GM12892 (cell line): Measurements from ENCODE around the gene C10orf71.

ENCODE experiments used
- POLR2A ChIP-seq: IDR thresholded peaks from 2 replicates; pipeline ENCODE4 v1.6.1; 2011; ENCODE audit warnings: low read depth, low read length, control low read depth
- POLR2AphosphoS5 ChIP-seq: IDR thresholded peaks from 2 replicates; pipeline ENCODE4 v1.6.1; 2011; ENCODE audit warnings: low read depth, low read length, control low read depth
- TAF1 ChIP-seq: IDR thresholded peaks from 2 replicates; pipeline ENCODE4 v1.6.1; 2011; ENCODE audit warnings: low read depth, mild to moderate bottlenecking, control low read depth, low read length, borderline replicate concordance

DNA sequence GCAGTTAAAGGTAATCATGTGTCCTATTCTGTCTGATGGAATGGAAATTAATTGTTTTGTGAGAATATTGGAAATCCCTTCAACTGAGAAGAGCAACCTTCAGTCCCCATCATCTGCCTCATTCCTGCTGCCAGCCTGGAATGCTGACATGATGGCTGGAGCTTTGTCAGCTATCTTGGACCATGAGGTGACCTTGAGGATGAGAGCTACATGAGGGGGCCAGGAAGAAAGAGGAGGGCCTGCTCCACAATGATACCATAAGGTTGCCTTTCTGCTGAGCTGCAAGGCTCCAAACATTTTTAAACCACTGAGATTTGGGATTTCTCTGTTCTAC is 40.7 kb upstream of the C10orf71 start:
- TF ChIP-seq POLR2AphosphoS5: no peak
- no peak for TF ChIP-seq TAF1
- TF ChIP-seq POLR2A: no peak
